Heart left ventricle (tissue), 13 donors: ENCODE measurements around the gene POLR2J3.
"Not testable (repeated sequence)": the region's sequence is repeated elsewhere in the genome, so short reads cannot be mapped to it uniquely, and the experiment has no call there.

Experiments
- CTCF ChIP-seq, 12 donors: fragments of 200-600 bp; sonication (generic) in 4 of 12; IDR thresholded peaks; one replicate each; pipeline versions ENCODE4 v1.5.0 to v1.8.0; 2018 to 2022; ENCODE audit warnings: antibody characterized with exemption in 12 of 12, mild to moderate bottlenecking in 5 of 12
- POLR2A ChIP-seq, 2 donors: fragments of 450-650 bp; IDR thresholded peaks; one replicate each; pipeline ENCODE4 v1.6.1; 2017; ENCODE audit warnings: antibody characterized with exemption in 2 of 2, mild to moderate bottlenecking in 2 of 2, moderate library complexity in 2 of 2
- donor health status: ischemic (EF 13 %, LVEDD 7.1; RV severe dilation, severe dysfunction).
- donor health status: DM: no; HTN: yes; CAD: no.
- donor health status: DM: no; HTN: no; CAD: no.
- donor health status: ischemic (EF 25% LVEDD 6.9; RV normal size, moderate dysfunction).
- donor health status: ischemic (EF 25% LVEDD 5.7; RV mildly dilated, moderate dysfunction).
- donor health status: ischemic (EF 35%, LVEDD 5.7; RV mildly dilated, moderate dysfunction).
- donor health status: nonischemic (EF 11% LVEDD 7.7; RV severe dilation, severe dysfunction).
- donor health status: DM: yes; HTN: yes; CAD: no.
- donor health status: PGD.
- donor health status: ischemic (EF 29% LVEDD 5.4; RV normal size, mild dysfunction).
- donor health status: nonischemic (EF 23%, LVEDD 6.1; RV moderate dilation, normal function).

GRCh38 chr7:102532127-102532526 is 40.3 kb downstream of the POLR2J3 start:
- not testable (repeated sequence) for TF ChIP-seq CTCF, POLR2A (IDR thresholded peaks at IDR 0.05)
